Progenitor cell of endocrine pancreas (in vitro differentiated cells): Measurements from ENCODE around the gene NDRG4. TPM values are rescaled to one million over a fixed set of nuclear protein-coding genes. Genes with fewer than 3 reads are reported as not detected.

Experiments used
- DNase-seq: peaks from one replicate; pipeline ENCODE4 v3.0.0; 2021; ENCODE audit warnings: low spot score; ENCODE audit not compliant: unreplicated experiment
- H3K27ac Mint-ChIP-seq: 2 replicates; pipeline ENCODE4 v1.8.0; 2021; ENCODE audit warnings: mild to moderate bottlenecking, moderate library complexity, mixed read lengths
- H3K27me3 Mint-ChIP-seq: 2 replicates; pipeline ENCODE4 v1.8.0; 2021; ENCODE audit warnings: mixed read lengths
- H3K36me3 Mint-ChIP-seq: 2 replicates; pipeline ENCODE4 v1.8.0; 2022; ENCODE audit warnings: mixed read lengths; ENCODE audit not compliant: insufficient read depth
- H3K4me1 Mint-ChIP-seq: 2 replicates; pipeline ENCODE4 v1.8.0; 2021; ENCODE audit warnings: low read depth, mixed read lengths
- H3K4me3 Mint-ChIP-seq: 2 replicates; pipeline ENCODE4 v1.8.0; 2021; ENCODE audit warnings: low read depth, mild to moderate bottlenecking, moderate library complexity, mixed read lengths
- H3K9me3 Mint-ChIP-seq: 2 replicates; pipeline ENCODE4 v1.8.0; 2021; ENCODE audit warnings: low read depth, mixed read lengths
- CTCF ChIP-seq: fragments of 200-600 bp; sonication (generic); IDR thresholded peaks from one replicate; pipeline ENCODE4 v1.5.0; 2021; ENCODE audit warnings: antibody characterized with exemption, mild to moderate bottlenecking; ENCODE audit not compliant: unreplicated experiment
- total RNA-seq: library from RNA; stranded (reverse); gene quantifications from 2 replicates; pipeline ENCODE4 v1.2.1, GENCODE V29; 2021

Gene NDRG4
- total RNA-seq, 1 donor from 2014 or later: 25.7 TPM

- peak; percentile 77 for DNase-seq
- Mint-ChIP-seq H3K27me3 (no peaks in the 10 kb centered on the region), H3K4me3 (no peak overlapping the region)
These were observed 12.2 kb downstream of the NDRG4 start for GRCh38 chr16:58511933-58512815.

GRCh38 chr16:58513874-58514273, 13.9 kb downstream of the NDRG4 start:
- TF ChIP-seq CTCF: no peak
- Mint-ChIP-seq H3K27me3 (no peaks in the 10 kb centered on the region), H3K9me3 (no peaks in the 10 kb centered on the region), H3K27ac (peak overlapping the region; percentile 67), H3K4me3 (no peak overlapping the region), H3K4me1 (peaks cover 17% of the 10 kb centered on the region), H3K36me3 (peaks cover 7% of the 10 kb centered on the region)
- DNase-seq: no peak

More at GRCh38 chr16:58511933-58512815, 12.2 kb downstream of the NDRG4 start:
- peak; percentile 82 for TF ChIP-seq CTCF
- peaks cover 17% of the 10 kb centered on the region for H3K4me1 Mint-ChIP-seq
- peak overlapping the region; percentile 85 for H3K27ac Mint-ChIP-seq
- peaks cover 3% of the 10 kb centered on the region for H3K36me3 Mint-ChIP-seq
- H3K9me3 Mint-ChIP-seq: no peaks in the 10 kb centered on the region

DNA sequence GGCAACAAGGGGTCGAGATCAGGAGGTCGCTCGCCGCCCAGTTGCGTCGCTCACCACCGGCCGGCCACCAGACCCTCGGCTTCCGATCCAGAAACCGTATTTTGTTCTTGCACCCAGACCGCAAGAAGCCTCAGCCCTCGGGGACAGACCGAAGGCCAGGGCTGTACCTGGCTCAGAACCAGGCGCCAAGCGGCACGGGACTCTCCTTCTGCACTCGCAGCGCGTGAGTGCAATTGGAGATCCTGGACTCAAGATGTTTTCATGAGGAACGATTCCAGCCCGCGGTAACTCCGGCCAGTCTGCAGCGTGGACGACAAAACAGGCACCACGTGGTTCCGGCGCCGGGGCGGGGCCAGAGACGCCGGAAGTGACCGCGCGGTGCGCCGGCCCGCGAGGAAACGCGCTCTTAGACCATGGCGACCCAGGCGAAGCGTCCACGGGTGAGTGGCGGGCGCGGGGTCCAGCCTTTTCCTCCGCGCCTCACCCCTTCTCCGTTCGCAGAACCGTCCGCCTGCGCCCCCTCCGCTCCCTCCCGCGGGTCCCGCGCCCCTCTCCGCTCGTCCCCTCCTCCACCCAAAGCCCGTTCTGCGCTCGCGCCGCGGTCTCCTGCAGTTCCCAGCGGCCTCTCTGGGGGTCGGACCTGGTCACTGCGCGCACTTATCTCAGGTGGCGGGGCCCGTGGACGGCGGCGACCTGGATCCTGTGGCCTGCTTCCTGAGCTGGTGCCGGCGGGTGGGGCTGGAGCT, 15.4 kb downstream of the NDRG4 start, which contains the start of gene SETD6:
Gene SETD6 (plus strand): TSS at position 393 of the 746 bp plus-strand sequence. CDS start 21 bp downstream, at position 414.
- peak within 1 kb of the TSS; percentile 97 for H3K27ac Mint-ChIP-seq
- peak; percentile 79 for DNase-seq
- peaks cover 17% of the 10 kb centered on the region for H3K4me1 Mint-ChIP-seq
- H3K9me3 Mint-ChIP-seq: no peaks in the 10 kb centered on the region
- TF ChIP-seq CTCF: peak; percentile 48
- H3K4me3 Mint-ChIP-seq: peak within 1 kb of the TSS; percentile 91
- H3K27me3 Mint-ChIP-seq: no peaks in the 10 kb centered on the region
- H3K36me3 Mint-ChIP-seq: peaks cover 7% of the 10 kb centered on the region

GRCh38 chr16:58515871-58516767, 16.2 kb downstream of the NDRG4 start:
- Mint-ChIP-seq H3K36me3 (peaks cover 12% of the 10 kb centered on the region), H3K9me3 (no peaks in the 10 kb centered on the region), H3K27me3 (no peaks in the 10 kb centered on the region), H3K4me3 (peak overlapping the region; percentile 91), H3K4me1 (peaks cover 17% of the 10 kb centered on the region), H3K27ac (peak overlapping the region; percentile 97)
- no peak for TF ChIP-seq CTCF
- no peak for DNase-seq
